ENCODE measurements around the gene TSPAN31.

Gene TSPAN31

GRCh38 chr12:57729321-57729844 lies 15.5 kb upstream of the TSPAN31 start:
- no peak for ATAC-seq

GRCh38 chr12:57730336-57731067 lies 14.3 kb upstream of the TSPAN31 start:
- TF ChIP-seq TOX (CRISPR knock-in tag; IDR thresholded peaks at IDR 0.05; ENCODE audit: borderline replicate concordance), result no peak
- ATAC-seq, result no peak

More at GRCh38 chr12:57729321-57729844, 15.5 kb upstream of the TSPAN31 start:
- no peak for TF ChIP-seq BACH2 (CRISPR knock-in tag; IDR thresholded peaks at IDR 0.05; ENCODE audit: borderline replicate concordance)
- TF ChIP-seq TCF4 (CRISPR knock-in tag; IDR thresholded peaks at IDR 0.05; ENCODE audit: borderline replicate concordance), result no peak
- TF ChIP-seq OSR1 (CRISPR knock-in tag; IDR thresholded peaks at IDR 0.05), result no peak

- ATAC-seq, result no peak
Measured at GRCh38 chr12:57731411-57732080, 13.3 kb upstream of the TSPAN31 start.

GRCh38 chr12:57732270-57732669 lies 12.6 kb upstream of the TSPAN31 start:
- TF ChIP-seq PATZ1 (CRISPR knock-in tag; IDR thresholded peaks at IDR 0.05; ENCODE audit: borderline replicate concordance) (no peak), ZFP3 (CRISPR knock-in tag; IDR thresholded peaks at IDR 0.05) (no peak), ZNF8 (CRISPR knock-in tag; IDR thresholded peaks at IDR 0.05) (no peak), ZNF565 (CRISPR knock-in tag; conservative IDR thresholded peaks at IDR 0.05; ENCODE audit: low read depth) (no peak), ARNTL (CRISPR knock-in tag; IDR thresholded peaks at IDR 0.05; ENCODE audit: borderline replicate concordance, low read depth) (no peak), ZFP30 (CRISPR knock-in tag; IDR thresholded peaks at IDR 0.05) (no peak), ESRRG (CRISPR knock-in tag; IDR thresholded peaks at IDR 0.05) (no peak)

More at GRCh38 chr12:57731411-57732080, 13.3 kb upstream of the TSPAN31 start:
- no peak for TF ChIP-seq ZC3H10 (CRISPR knock-in tag; IDR thresholded peaks at IDR 0.05)
- no peak for TF ChIP-seq ZFP3 (CRISPR knock-in tag; IDR thresholded peaks at IDR 0.05)
- no peak for TF ChIP-seq ESRRG (CRISPR knock-in tag; IDR thresholded peaks at IDR 0.05)
- no peak for TF ChIP-seq PPARA (CRISPR knock-in tag; IDR thresholded peaks at IDR 0.05; ENCODE audit: borderline replicate concordance)
- no peak for TF ChIP-seq OSR1 (CRISPR knock-in tag; IDR thresholded peaks at IDR 0.05)
- TF ChIP-seq ARNTL (CRISPR knock-in tag; IDR thresholded peaks at IDR 0.05; ENCODE audit: borderline replicate concordance, low read depth), result no peak
- no peak for TF ChIP-seq ZNF8 (CRISPR knock-in tag; IDR thresholded peaks at IDR 0.05)
- no peak for TF ChIP-seq SNAI2 (CRISPR knock-in tag; IDR thresholded peaks at IDR 0.05)
- TF ChIP-seq CREB5 (CRISPR knock-in tag; IDR thresholded peaks at IDR 0.05; ENCODE audit: low read depth), result no peak
- TF ChIP-seq RARB (CRISPR knock-in tag; IDR thresholded peaks at IDR 0.05), result no peak
- TF ChIP-seq ZFP30 (CRISPR knock-in tag; IDR thresholded peaks at IDR 0.05), result no peak

GRCh38 chr12:57732726-57733593 lies 11.9 kb upstream of the TSPAN31 start:
- TF ChIP-seq SNAI2 (CRISPR knock-in tag; IDR thresholded peaks at IDR 0.05) (no peak), ZNF70 (CRISPR knock-in tag; IDR thresholded peaks at IDR 0.05) (no peak), POU6F1 (CRISPR knock-in tag; IDR thresholded peaks at IDR 0.05; ENCODE audit: borderline replicate concordance, low read depth) (no peak), ZFP30 (CRISPR knock-in tag; IDR thresholded peaks at IDR 0.05) (no peak), BACH2 (CRISPR knock-in tag; IDR thresholded peaks at IDR 0.05; ENCODE audit: borderline replicate concordance) (no peak), TSHZ2 (CRISPR knock-in tag; IDR thresholded peaks at IDR 0.05) (no peak), CSDC2 (CRISPR knock-in tag; IDR thresholded peaks at IDR 0.05) (no peak)

More at GRCh38 chr12:57732270-57732669, 12.6 kb upstream of the TSPAN31 start:
- ATAC-seq, result no peak

More at GRCh38 chr12:57732726-57733593, 11.9 kb upstream of the TSPAN31 start:
- ATAC-seq, result no peak

Measured in SK-N-SH treated with all-trans-retinoic acid at 6 μM for 48 hours (cell line).